ENCODE measurements around the gene ELF1.

Gene ELF1

DNA sequence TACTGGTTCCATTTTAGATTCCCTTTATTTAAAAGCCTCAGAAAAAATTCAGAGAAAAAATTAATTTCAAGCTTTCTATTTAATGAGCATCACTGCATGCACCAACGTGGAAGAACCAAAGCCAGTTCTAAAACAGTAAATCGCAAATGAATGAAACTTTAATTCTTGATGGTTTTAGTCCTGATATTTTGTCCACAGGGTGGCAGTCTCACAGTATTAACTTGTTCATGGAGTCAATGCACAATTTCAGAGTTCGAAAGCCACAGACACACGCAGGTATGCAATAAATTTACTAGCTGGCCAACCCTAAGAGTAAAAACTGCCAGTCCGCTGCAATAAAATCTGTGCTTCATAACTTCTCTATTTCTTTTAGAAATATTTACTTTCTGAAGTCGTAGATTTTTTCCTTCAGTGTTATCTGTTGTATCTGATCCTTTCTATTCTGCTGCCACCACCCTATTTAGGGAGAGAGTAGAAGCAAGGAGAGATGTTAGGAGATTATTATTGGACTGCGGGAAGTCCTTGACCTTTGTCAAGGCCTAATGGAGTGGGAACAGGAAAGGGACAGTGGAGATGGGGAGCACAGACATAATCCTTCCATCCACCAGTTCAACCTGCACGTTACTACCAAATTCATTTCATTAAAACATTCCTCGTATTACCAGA is 35.2 kb upstream of the ELF1 start:
- no peak for TF ChIP-seq POLR2AphosphoS5 (IDR thresholded peaks at IDR 0.05; ENCODE audit: low read depth, low read length)
- TF ChIP-seq, protein P1, sequence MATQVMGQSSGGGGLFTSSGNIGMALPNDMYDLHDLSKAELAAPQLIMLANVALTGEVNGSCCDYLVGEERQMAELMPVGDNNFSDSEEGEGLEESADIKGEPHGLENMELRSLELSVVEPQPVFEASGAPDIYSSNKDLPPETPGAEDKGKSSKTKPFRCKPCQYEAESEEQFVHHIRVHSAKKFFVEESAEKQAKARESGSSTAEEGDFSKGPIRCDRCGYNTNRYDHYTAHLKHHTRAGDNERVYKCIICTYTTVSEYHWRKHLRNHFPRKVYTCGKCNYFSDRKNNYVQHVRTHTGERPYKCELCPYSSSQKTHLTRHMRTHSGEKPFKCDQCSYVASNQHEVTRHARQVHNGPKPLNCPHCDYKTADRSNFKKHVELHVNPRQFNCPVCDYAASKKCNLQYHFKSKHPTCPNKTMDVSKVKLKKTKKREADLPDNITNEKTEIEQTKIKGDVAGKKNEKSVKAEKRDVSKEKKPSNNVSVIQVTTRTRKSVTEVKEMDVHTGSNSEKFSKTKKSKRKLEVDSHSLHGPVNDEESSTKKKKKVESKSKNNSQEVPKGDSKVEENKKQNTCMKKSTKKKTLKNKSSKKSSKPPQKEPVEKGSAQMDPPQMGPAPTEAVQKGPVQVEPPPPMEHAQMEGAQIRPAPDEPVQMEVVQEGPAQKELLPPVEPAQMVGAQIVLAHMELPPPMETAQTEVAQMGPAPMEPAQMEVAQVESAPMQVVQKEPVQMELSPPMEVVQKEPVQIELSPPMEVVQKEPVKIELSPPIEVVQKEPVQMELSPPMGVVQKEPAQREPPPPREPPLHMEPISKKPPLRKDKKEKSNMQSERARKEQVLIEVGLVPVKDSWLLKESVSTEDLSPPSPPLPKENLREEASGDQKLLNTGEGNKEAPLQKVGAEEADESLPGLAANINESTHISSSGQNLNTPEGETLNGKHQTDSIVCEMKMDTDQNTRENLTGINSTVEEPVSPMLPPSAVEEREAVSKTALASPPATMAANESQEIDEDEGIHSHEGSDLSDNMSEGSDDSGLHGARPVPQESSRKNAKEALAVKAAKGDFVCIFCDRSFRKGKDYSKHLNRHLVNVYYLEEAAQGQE (IDR thresholded peaks at IDR 0.05; ENCODE audit: insufficient read depth in 1 of 2, low read depth in 2 of 2, low read length in 2 of 2), result no peak
- TF ChIP-seq TAF1 (IDR thresholded peaks at IDR 0.05; ENCODE audit: borderline replicate concordance, insufficient read depth, low read length), result no peak
- no peak for TF ChIP-seq FOXP2 (optimal IDR thresholded peaks at IDR 0.05; ENCODE audit: borderline replicate concordance, extremely low read depth, extremely low read length, insufficient read depth)
- TF ChIP-seq SIN3A (IDR thresholded peaks at IDR 0.05; ENCODE audit: borderline replicate concordance, insufficient read depth, low read length), result no peak

DNA sequence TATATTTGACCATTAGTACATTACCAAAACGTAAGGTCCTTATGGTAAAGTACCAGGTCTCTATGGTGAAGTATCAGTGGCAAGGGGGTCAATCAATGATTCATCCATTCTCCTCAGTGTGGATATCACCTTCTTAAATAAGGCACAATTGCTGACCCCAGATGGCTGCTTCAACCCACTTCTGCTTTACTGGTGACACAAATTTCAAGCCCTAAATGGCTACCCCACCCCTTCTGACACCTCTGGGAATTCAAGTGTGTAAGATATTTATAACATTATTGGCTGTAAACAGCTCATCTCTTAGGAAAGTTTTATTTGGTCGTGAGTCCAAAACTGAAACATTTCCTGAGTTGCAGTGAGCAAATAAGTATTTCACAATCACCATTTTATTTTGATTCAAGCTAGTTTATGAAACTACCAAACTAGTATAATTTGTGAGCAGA is 34.3 kb upstream of the ELF1 start:
- TF ChIP-seq SIN3A (IDR thresholded peaks at IDR 0.05; ENCODE audit: borderline replicate concordance, insufficient read depth, low read length), result no peak
- TF ChIP-seq, protein P1 (IDR thresholded peaks at IDR 0.05; ENCODE audit: insufficient read depth in 1 of 2, low read depth in 2 of 2, low read length in 2 of 2), result no peak
- TF ChIP-seq FOXP2 (optimal IDR thresholded peaks at IDR 0.05; ENCODE audit: borderline replicate concordance, extremely low read depth, extremely low read length, insufficient read depth), result no peak

DNA sequence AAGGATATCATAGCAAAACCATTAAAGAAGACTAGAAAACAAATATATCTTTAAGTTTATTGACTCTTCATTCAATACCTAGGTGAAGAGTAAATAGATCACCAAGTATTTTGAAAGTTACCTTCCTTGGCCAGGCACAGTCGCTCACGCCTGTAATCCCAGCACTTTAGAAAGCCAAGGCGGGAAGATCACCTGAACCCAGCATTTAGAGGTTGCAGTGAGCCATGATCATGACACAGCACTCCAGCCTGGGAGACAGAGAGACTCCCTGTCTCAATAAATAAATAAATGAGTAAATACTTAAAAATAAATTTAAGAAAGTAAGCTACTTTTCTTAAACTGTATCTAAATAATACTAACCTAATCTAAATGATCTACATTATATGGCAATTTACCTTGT is 33.3 kb upstream of the ELF1 start:
- TF ChIP-seq, protein P1 (IDR thresholded peaks at IDR 0.05; ENCODE audit: insufficient read depth in 1 of 2, low read depth in 2 of 2, low read length in 2 of 2), result no peak
- TF ChIP-seq FOXP2 (optimal IDR thresholded peaks at IDR 0.05; ENCODE audit: borderline replicate concordance, extremely low read depth, extremely low read length, insufficient read depth) (no peak), POLR2AphosphoS5 (IDR thresholded peaks at IDR 0.05; ENCODE audit: low read depth, low read length) (no peak), TAF1 (IDR thresholded peaks at IDR 0.05; ENCODE audit: borderline replicate concordance, insufficient read depth, low read length) (no peak), SIN3A (IDR thresholded peaks at IDR 0.05; ENCODE audit: borderline replicate concordance, insufficient read depth, low read length) (no peak)

DNA sequence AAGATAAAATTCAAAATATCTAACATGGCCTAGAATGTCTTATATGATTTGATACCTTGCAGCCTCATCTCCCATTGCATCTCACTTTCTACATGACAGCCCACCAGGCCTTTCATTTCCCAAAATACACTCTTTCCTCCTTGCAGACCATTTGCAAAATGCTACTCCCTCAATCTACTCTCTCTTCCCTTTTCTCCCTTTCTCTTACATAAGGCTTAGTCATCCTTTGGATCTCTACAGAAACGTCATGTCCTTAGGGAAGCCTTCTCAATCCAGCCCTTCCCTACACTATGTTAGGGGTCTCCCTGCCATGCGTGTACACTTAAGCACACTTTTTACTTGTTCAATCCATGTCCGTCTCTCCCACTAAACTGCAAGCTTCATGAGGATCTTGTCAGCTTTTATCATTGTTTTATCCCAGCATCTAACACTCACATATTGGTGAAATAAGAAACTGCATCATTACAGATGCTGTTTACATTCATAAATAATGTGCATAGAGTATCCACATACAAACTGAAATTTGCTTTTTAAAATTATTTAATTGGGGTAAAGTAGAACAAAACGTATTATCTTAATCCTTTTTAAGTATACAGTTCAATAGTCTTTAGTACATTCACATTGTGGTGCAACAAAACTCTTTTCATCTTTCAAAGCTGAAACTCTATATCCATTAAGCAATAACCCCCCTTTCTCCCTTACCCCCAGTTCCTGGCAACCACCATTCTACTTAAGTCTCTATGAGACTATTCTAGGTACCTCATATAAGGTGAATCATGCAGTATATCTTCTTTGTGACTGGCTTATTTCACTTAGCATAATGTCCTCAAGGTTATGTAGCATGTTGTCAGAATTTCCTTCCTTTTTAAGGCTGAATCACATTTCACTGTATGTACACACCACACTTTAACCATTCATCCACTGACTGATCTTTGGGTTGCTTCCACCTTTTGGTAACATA is 30.6 kb upstream of the ELF1 start:
- TF ChIP-seq POLR2AphosphoS5 (IDR thresholded peaks at IDR 0.05; ENCODE audit: low read depth, low read length) (no peak), TAF1 (IDR thresholded peaks at IDR 0.05; ENCODE audit: borderline replicate concordance, insufficient read depth, low read length) (no peak), SIN3A (IDR thresholded peaks at IDR 0.05; ENCODE audit: borderline replicate concordance, insufficient read depth, low read length) (no peak), FOXP2 (optimal IDR thresholded peaks at IDR 0.05; ENCODE audit: borderline replicate concordance, extremely low read depth, extremely low read length, insufficient read depth) (no peak)
- TF ChIP-seq, protein P1 (IDR thresholded peaks at IDR 0.05; ENCODE audit: insufficient read depth in 1 of 2, low read depth in 2 of 2, low read length in 2 of 2), result no peak
